Trophoblast cell (in vitro differentiated cells and primary cell): ENCODE data around the gene RABL3.
"Not testable (repeated sequence)": the region's sequence is repeated elsewhere in the genome, so short reads cannot be mapped to it uniquely, and the experiment has no call there.

ENCODE experiments used
- DNase-seq, 2 donors: peaks; one replicate each; pipeline ENCODE4 v3.0.0-alpha.2; 2016
- H2AFZ ChIP-seq: 2 replicates; pipeline ENCODE4 v1.6.1; 2013; ENCODE audit warnings: low read length, moderate library complexity, mild to moderate bottlenecking; ENCODE audit not compliant: insufficient read depth, poor library complexity
- H2AK5ac ChIP-seq: 2 replicates; pipeline ENCODE4 v1.6.1; 2013; ENCODE audit warnings: mild to moderate bottlenecking, low read length
- H2BK120ac ChIP-seq: 2 replicates; pipeline ENCODE4 v1.6.1; 2013; ENCODE audit warnings: low read length, mild to moderate bottlenecking, moderate library complexity; ENCODE audit not compliant: insufficient read depth, poor library complexity
- H2BK12ac ChIP-seq: 2 replicates; pipeline ENCODE4 v1.6.1; 2013; ENCODE audit warnings: mild to moderate bottlenecking, low read length, moderate library complexity
- H2BK5ac ChIP-seq: 2 replicates; pipeline ENCODE4 v1.6.1; 2013; ENCODE audit warnings: low read length, low read depth, moderate library complexity, mild to moderate bottlenecking; ENCODE audit not compliant: poor library complexity
- H3K14ac ChIP-seq: 2 replicates; pipeline ENCODE4 v1.6.1; 2013; ENCODE audit warnings: mild to moderate bottlenecking, low read length
- H3K18ac ChIP-seq: 2 replicates; pipeline ENCODE4 v1.6.1; 2013; ENCODE audit warnings: mild to moderate bottlenecking, low read length
- H3K23ac ChIP-seq: 2 replicates; pipeline ENCODE4 v1.6.1; 2013; ENCODE audit warnings: low read length
- H3K27ac ChIP-seq: 2 replicates; pipeline ENCODE4 v1.5.1; 2013; ENCODE audit warnings: low read depth, mild to moderate bottlenecking, inconsistent platforms, low read length, moderate library complexity
- H3K27me3 ChIP-seq: 2 replicates; pipeline ENCODE4 v1.6.1; 2013; ENCODE audit warnings: inconsistent platforms, mild to moderate bottlenecking, low read length, moderate library complexity; ENCODE audit not compliant: insufficient read depth
- H3K36me3 ChIP-seq, 2 experiments: 1 replicate in 1 of 2; 2 replicates in 1 of 2; pipeline ENCODE4 v1.6.1; 2013; ENCODE audit warnings: low read length in 2 of 2, mild to moderate bottlenecking in 2 of 2, moderate library complexity in 1 of 2; ENCODE audit not compliant: insufficient read depth in 2 of 2, control insufficient read depth in 1 of 2
- H3K4ac ChIP-seq: 2 replicates; pipeline ENCODE4 v1.6.1; 2013; ENCODE audit warnings: low read depth, mild to moderate bottlenecking, low read length, moderate library complexity
- H3K4me1 ChIP-seq, 2 experiments: 1 replicate in 1 of 2; 2 replicates in 1 of 2; pipeline ENCODE4 v1.6.1; 2013; ENCODE audit warnings: low read length in 2 of 2, mild to moderate bottlenecking in 2 of 2, moderate library complexity in 1 of 2; ENCODE audit not compliant: insufficient read depth in 2 of 2, control insufficient read depth in 1 of 2
- H3K4me2 ChIP-seq: 2 replicates; pipeline ENCODE4 v1.6.1; 2013; ENCODE audit warnings: inconsistent platforms, mild to moderate bottlenecking, low read length, moderate library complexity
- H3K4me3 ChIP-seq: 2 replicates; pipeline ENCODE4 v1.5.1; 2013; ENCODE audit warnings: mild to moderate bottlenecking, low read depth, low read length, inconsistent platforms
- H3K79me1 ChIP-seq: one replicate; pipeline ENCODE4 v1.6.1; 2013; ENCODE audit warnings: low read length
- H3K79me2 ChIP-seq: 2 replicates; pipeline ENCODE4 v1.6.1; 2013; ENCODE audit warnings: low read length, mild to moderate bottlenecking; ENCODE audit not compliant: control insufficient read depth, insufficient read depth, poor library complexity
- H3K9ac ChIP-seq: 2 replicates; pipeline ENCODE4 v1.6.1; 2013; ENCODE audit warnings: mild to moderate bottlenecking, low read length
- H3K9me3 ChIP-seq: 2 replicates; pipeline ENCODE4 v1.6.1; 2013; ENCODE audit warnings: low read depth, mild to moderate bottlenecking, control low read depth, inconsistent platforms, low read length; ENCODE audit not compliant: insufficient read depth
- H4K12ac ChIP-seq: 2 replicates; pipeline ENCODE4 v1.6.1; 2013; ENCODE audit warnings: low read depth, mild to moderate bottlenecking, low read length, moderate library complexity
- H4K8ac ChIP-seq: 2 replicates; pipeline ENCODE4 v1.6.1; 2013; ENCODE audit warnings: low read depth, mild to moderate bottlenecking, low read length, moderate library complexity
- H4K91ac ChIP-seq: one replicate; pipeline ENCODE4 v1.6.1; 2013; ENCODE audit warnings: low read depth, mild to moderate bottlenecking, low read length, moderate library complexity
- WGBS: extraction: QIAGEN DNeasy Blood & Tissue Kit; methylation state at CpG from one replicate; pipeline ENCODE4 v1.1.7; 2013; ENCODE audit warnings: missing lambda C conversion rate; ENCODE audit not compliant: insufficient read length, insufficient coverage; ENCODE audit errors: extremely low coverage; 5-methylcytosine and 5-hydroxymethylcytosine counted together

RABL3 gene

GRCh38 chr3:120640231-120640630 is 102.1 kb downstream of the RABL3 start:
- Histone ChIP-seq H2BK12ac (no peak overlapping the region), H3K4me2 (no peak overlapping the region), H3K4me1 (peaks cover 0 to 2% of the 10 kb centered on the region in 2 experiments), H3K4me3 (no peak overlapping the region), H3K27ac (no peak overlapping the region), H4K12ac (no peak overlapping the region), H2BK120ac (no peak overlapping the region), H3K36me3 (no peaks in the 10 kb centered on the region), H3K18ac (no peak overlapping the region), H3K79me2 (no peaks in the 10 kb centered on the region), H3K9me3 (no peaks in the 10 kb centered on the region), H3K9ac (no peak overlapping the region), H4K91ac (no peak overlapping the region), H3K23ac (peak overlapping the region; percentile 92), H4K8ac (no peak overlapping the region), H3K79me1 (no peaks in the 10 kb centered on the region), H2AFZ (no peak overlapping the region), H2BK5ac (no peak overlapping the region), H3K27me3 (no peaks in the 10 kb centered on the region), H3K14ac (no peak overlapping the region), H2AK5ac (no peak overlapping the region), H3K4ac (no peak overlapping the region)
- WGBS = no CpG with 5 or more reads among the region's 1 CpG
- DNase-seq = no peak

- not testable (repeated sequence) for H2BK5ac ChIP-seq, H4K91ac ChIP-seq, H3K14ac ChIP-seq, H3K4ac ChIP-seq, H2BK12ac ChIP-seq, H3K79me1 ChIP-seq, DNase-seq, H4K12ac ChIP-seq, H3K4me3 ChIP-seq, H2AFZ ChIP-seq, H3K4me2 ChIP-seq, H3K36me3 ChIP-seq, H2AK5ac ChIP-seq, H2BK120ac ChIP-seq, H3K23ac ChIP-seq, H3K79me2 ChIP-seq, H3K27me3 ChIP-seq, H3K18ac ChIP-seq, H4K8ac ChIP-seq, H3K27ac ChIP-seq, H3K9me3 ChIP-seq, H3K4me1 ChIP-seq, H3K9ac ChIP-seq
- no CpG with 5 or more reads among the region's 4 CpGs for WGBS
These were observed 103.5 kb downstream of the RABL3 start for GRCh38 chr3:120638820-120639219.

DNA sequence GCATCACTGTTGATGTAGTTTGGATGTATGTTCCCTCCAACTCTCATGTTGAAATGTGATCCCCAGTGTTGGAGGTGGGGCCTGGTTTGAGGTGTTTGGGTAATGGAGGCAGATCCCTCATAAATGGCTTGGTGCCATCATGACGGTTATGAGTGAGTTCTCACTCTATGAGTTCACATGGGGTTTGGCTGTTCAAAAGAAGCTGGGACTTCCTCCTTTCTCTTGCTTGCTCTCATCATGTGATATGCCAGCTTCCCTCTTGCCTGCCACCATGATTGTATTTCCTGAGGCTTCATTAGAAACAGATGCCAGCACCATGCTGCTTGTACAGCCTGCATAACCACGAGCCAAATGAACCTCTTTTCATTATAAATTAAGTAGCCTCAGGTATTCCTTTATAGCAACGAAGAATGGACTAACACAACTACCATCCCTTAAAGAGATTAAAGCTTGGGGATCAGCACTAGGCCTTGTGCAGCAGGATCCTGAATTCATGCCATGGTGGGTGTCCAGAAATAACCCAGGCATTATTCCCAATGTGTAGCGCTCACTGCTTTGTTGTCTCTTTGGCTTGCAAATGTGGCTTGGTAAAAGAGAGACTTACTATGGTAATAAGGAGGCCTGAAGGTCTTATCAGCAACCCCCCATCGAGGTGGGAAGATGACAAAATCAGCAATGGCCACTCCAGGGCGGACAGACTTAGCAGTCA is 104.3 kb downstream of the RABL3 start:
- H4K91ac ChIP-seq = no peak overlapping the region
- no peak overlapping the region for H3K27ac ChIP-seq
- no peaks in the 10 kb centered on the region for H3K79me1 ChIP-seq
- H2BK12ac ChIP-seq = no peak overlapping the region
- DNase-seq = no peak
- H3K4ac ChIP-seq = no peak overlapping the region
- no peak overlapping the region for H2AFZ ChIP-seq
- no peaks in the 10 kb centered on the region for H3K36me3 ChIP-seq
- H4K12ac ChIP-seq = no peak overlapping the region
- H3K9ac ChIP-seq = no peak overlapping the region
- no peak overlapping the region for H3K4me3 ChIP-seq
- H3K18ac ChIP-seq = no peak overlapping the region
- no peaks in the 10 kb centered on the region for H3K4me1 ChIP-seq
- no peak overlapping the region for H3K4me2 ChIP-seq
- no peak overlapping the region for H2BK120ac ChIP-seq
- H2BK5ac ChIP-seq = no peak overlapping the region
- no peaks in the 10 kb centered on the region for H3K79me2 ChIP-seq
- no peaks in the 10 kb centered on the region for H3K27me3 ChIP-seq
- no peaks in the 10 kb centered on the region for H3K9me3 ChIP-seq
- H2AK5ac ChIP-seq = no peak overlapping the region
- WGBS = no CpG with 5 or more reads among the region's 6 CpGs
- H4K8ac ChIP-seq = no peak overlapping the region
- H3K14ac ChIP-seq = no peak overlapping the region
- no peak overlapping the region for H3K23ac ChIP-seq

GRCh38 chr3:120636795-120637401 is 105.4 kb downstream of the RABL3 start:
- Histone ChIP-seq H4K91ac (no peak overlapping the region), H3K36me3 (no peaks in the 10 kb centered on the region), H3K27ac (no peak overlapping the region), H3K4me1 (no peaks in the 10 kb centered on the region), H3K4me2 (no peak overlapping the region), H2BK120ac (no peak overlapping the region), H3K79me1 (no peaks in the 10 kb centered on the region), H3K9ac (no peak overlapping the region), H4K12ac (no peak overlapping the region), H3K79me2 (no peaks in the 10 kb centered on the region), H3K4me3 (no peak overlapping the region), H3K18ac (no peak overlapping the region), H4K8ac (no peak overlapping the region), H2AK5ac (no peak overlapping the region), H2AFZ (no peak overlapping the region), H3K27me3 (no peaks in the 10 kb centered on the region), H3K23ac (no peak overlapping the region), H2BK5ac (no peak overlapping the region), H3K4ac (no peak overlapping the region), H3K9me3 (no peaks in the 10 kb centered on the region), H2BK12ac (no peak overlapping the region), H3K14ac (no peak overlapping the region)
- no peak for DNase-seq
- WGBS = no CpG with 5 or more reads among the region's 2 CpGs
